Hepatocyte (in vitro differentiated cells): ENCODE results near the gene SP140L.
"Not testable (repeated sequence)": the region's sequence is repeated elsewhere in the genome, so short reads cannot be mapped to it uniquely, and the experiment has no call there.

Source experiments
- EZH2 ChIP-seq: fragments of 200-600 bp; sonication (generic); IDR thresholded peaks from 2 replicates; pipeline ENCODE4 v1.6.1; 2016; ENCODE audit warnings: antibody characterized with exemption, mild to moderate bottlenecking, borderline replicate concordance
- EZH2phosphoT487 ChIP-seq: fragments of 200-600 bp; sonication (generic); IDR thresholded peaks from one replicate; pipeline ENCODE4 v1.6.1; 2018; ENCODE audit warnings: antibody characterized with exemption, mild to moderate bottlenecking, low read depth, moderate library complexity; ENCODE audit not compliant: unreplicated experiment, severe bottlenecking
- TF ChIP-seq, protein P1 (sequence below): fragments of 200-600 bp; sonication (generic); IDR thresholded peaks from 2 replicates; pipeline ENCODE4 v1.5.1; 2016; ENCODE audit warnings: antibody characterized with exemption, mild to moderate bottlenecking; ENCODE audit not compliant: poor library complexity

DNA sequence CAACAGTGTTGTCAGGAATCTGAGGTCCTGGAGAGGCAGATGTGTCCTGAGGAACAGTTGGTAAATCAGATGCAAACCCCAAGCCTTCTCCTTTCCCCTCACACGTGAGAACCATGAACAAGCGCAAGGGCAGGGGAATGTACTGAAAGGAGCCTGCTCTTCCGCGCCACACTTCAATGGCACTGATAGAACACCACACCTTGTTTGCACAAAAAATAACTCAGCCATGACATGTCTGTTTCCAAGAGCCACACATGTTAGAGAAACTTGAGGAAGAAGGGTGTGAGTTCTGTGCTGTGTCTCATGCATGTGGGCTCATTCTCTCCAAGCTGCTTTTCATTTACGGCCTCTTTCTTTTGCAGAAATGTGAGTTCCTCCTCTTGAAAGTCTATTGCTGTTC lies 16.2 kb upstream of the SP140L start:
- TF ChIP-seq, protein P1, sequence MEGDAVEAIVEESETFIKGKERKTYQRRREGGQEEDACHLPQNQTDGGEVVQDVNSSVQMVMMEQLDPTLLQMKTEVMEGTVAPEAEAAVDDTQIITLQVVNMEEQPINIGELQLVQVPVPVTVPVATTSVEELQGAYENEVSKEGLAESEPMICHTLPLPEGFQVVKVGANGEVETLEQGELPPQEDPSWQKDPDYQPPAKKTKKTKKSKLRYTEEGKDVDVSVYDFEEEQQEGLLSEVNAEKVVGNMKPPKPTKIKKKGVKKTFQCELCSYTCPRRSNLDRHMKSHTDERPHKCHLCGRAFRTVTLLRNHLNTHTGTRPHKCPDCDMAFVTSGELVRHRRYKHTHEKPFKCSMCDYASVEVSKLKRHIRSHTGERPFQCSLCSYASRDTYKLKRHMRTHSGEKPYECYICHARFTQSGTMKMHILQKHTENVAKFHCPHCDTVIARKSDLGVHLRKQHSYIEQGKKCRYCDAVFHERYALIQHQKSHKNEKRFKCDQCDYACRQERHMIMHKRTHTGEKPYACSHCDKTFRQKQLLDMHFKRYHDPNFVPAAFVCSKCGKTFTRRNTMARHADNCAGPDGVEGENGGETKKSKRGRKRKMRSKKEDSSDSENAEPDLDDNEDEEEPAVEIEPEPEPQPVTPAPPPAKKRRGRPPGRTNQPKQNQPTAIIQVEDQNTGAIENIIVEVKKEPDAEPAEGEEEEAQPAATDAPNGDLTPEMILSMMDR = not testable (repeated sequence)
- TF ChIP-seq EZH2, EZH2phosphoT487: not testable (repeated sequence)
